Gastrocnemius medialis (tissue), 4 donors: Measurements from ENCODE around the gene TRIM16.

Source experiments
- CTCF ChIP-seq, 5 experiments: fragments of 450-650 bp in 3 of 5; fragments of 200-600 bp in 2 of 5; sonication (generic) in 2 of 5; IDR thresholded peaks in 4 of 5; conservative IDR thresholded peaks in 1 of 5; 1 replicate in 4 of 5; 2 replicates in 1 of 5; pipeline ENCODE4 v1.5.1; 2016 to 2019; ENCODE audit warnings: antibody characterized with exemption in 5 of 5, mild to moderate bottlenecking in 3 of 5, moderate library complexity in 3 of 5
- POLR2A ChIP-seq, 2 donors: fragments of 450-650 bp; IDR thresholded peaks; one replicate each; pipeline ENCODE4 v1.6.1; 2017; ENCODE audit warnings: antibody characterized with exemption in 2 of 2, mild to moderate bottlenecking in 2 of 2, moderate library complexity in 2 of 2

DNA sequence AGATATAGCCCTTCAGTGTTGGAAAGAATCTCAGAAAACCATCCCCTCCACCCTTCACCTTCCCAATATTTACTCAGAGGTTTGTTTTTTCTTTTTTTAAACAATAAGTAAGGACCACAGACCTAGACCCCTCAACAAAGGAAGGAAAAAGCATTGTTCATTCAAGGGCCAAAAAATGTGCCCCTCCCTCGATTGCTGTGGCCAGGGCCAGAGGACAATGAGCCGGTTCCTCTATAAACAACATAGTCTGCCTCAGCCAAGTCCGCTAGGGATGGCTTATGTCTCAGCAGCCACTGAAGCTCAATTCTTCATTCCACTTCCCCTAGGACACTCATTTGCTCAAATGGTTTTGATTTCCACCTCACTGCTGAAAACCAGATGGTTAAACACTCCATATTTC lies 24.0 kb downstream of the TRIM16 start:
- no peak for TF ChIP-seq CTCF (IDR thresholded peaks at IDR 0.05 in 4 of 5, conservative IDR thresholded peaks at IDR 0.05 in 1 of 5)
- TF ChIP-seq POLR2A (IDR thresholded peaks at IDR 0.05), result no peak
